Large intestine (tissue), 12 donors: ENCODE results near the gene PET100. TPM values are rescaled to one million over a fixed set of nuclear protein-coding genes. Genes with fewer than 3 reads are reported as not detected.

Source experiments
- DNase-seq, 2 donors: peaks; one replicate each; pipeline versions ENCODE4 v3.0.0 to v3.0.0-alpha.2; 2013
- H3K27ac ChIP-seq: one replicate; pipeline ENCODE4 v1.5.1; 2013; ENCODE audit warnings: low read length
- H3K27me3 ChIP-seq: 2 replicates; pipeline ENCODE4 v1.6.1; 2013; ENCODE audit warnings: low read length; ENCODE audit not compliant: control insufficient read depth, insufficient read depth
- H3K36me3 ChIP-seq: 2 replicates; pipeline ENCODE4 v1.6.1; 2013; ENCODE audit warnings: low read length; ENCODE audit not compliant: control insufficient read depth, insufficient read depth
- H3K4me1 ChIP-seq: one replicate; pipeline ENCODE4 v1.6.1; 2013; ENCODE audit warnings: low read length; ENCODE audit not compliant: control insufficient read depth, insufficient read depth
- H3K4me3 ChIP-seq: one replicate; pipeline ENCODE4 v1.5.1; 2013; ENCODE audit warnings: low read length
- H3K9me3 ChIP-seq: one replicate; pipeline ENCODE4 v1.6.1; 2013; ENCODE audit warnings: mild to moderate bottlenecking, low read depth, low read length, moderate library complexity; ENCODE audit not compliant: control insufficient read depth
- WGBS: methylation state at CpG from one replicate; pipeline ENCODE4 v1.1.5; 2013; ENCODE audit warnings: low lambda C conversion rate; ENCODE audit not compliant: insufficient coverage; 5-methylcytosine and 5-hydroxymethylcytosine counted together
- long read RNA-seq, 11 donors: transcript quantifications; one replicate each; lab custom pipeline, GENCODE V29; 2026
- polyA plus RNA-seq: library from polyadenylated mRNA; unstranded; fragments of 120-200 nt; gene quantifications from one replicate; pipeline ENCODE4 v1.2.1, GENCODE V29; 2013

The PET100 gene
- 47.5 TPM for polyA plus RNA-seq
- long read RNA-seq, donor 1, transcript PET100-202 (4 exons, 719 nt), result major isoform, 22 of 33 reads
- long read RNA-seq, donor 1, partial matches to known transcripts, result 0 of 33 reads
- long read RNA-seq, donor 1, other reads (novel, unspliced or antisense), result 7 of 33 reads
- long read RNA-seq, donor 2, transcript PET100-202 (4 exons, 719 nt), result major isoform, 31 of 57 reads
- long read RNA-seq, donor 2, partial matches to known transcripts, result 0 of 57 reads
- long read RNA-seq, donor 2, other reads (novel, unspliced or antisense), result 17 of 57 reads
- long read RNA-seq, donor 3, result 0 reads
- long read RNA-seq, donor 4, transcript PET100-202 (4 exons, 719 nt), result major isoform, 5 of 5 reads
- long read RNA-seq, donor 4, partial matches to known transcripts, result 0 of 5 reads
- long read RNA-seq, donor 4, other reads (novel, unspliced or antisense), result 0 of 5 reads
- long read RNA-seq, donor 5, transcript PET100-202 (4 exons, 719 nt), result major isoform, 14 of 25 reads
- long read RNA-seq, donor 5, partial matches to known transcripts, result 0 of 25 reads
- long read RNA-seq, donor 5, other reads (novel, unspliced or antisense), result 6 of 25 reads
- long read RNA-seq, donor 6, transcript PET100-202 (4 exons, 719 nt), result major isoform, 26 of 44 reads
- long read RNA-seq, donor 6, partial matches to known transcripts, result 0 of 44 reads
- long read RNA-seq, donor 6, other reads (novel, unspliced or antisense), result 14 of 44 reads
- long read RNA-seq, donor 7, transcript PET100-202 (4 exons, 719 nt), result major isoform, 24 of 41 reads
- long read RNA-seq, donor 7, partial matches to known transcripts, result 0 of 41 reads
- long read RNA-seq, donor 7, other reads (novel, unspliced or antisense), result 12 of 41 reads
- long read RNA-seq, donor 8, transcript PET100-202 (4 exons, 719 nt), result major isoform, 55 of 93 reads
- long read RNA-seq, donor 8, partial matches to known transcripts, result 6 of 93 reads
- long read RNA-seq, donor 8, other reads (novel, unspliced or antisense), result 24 of 93 reads
- long read RNA-seq, donor 9, transcript PET100-202 (4 exons, 719 nt), result major isoform, 31 of 62 reads
- long read RNA-seq, donor 9, transcript PET100-205 (3 exons, 332 nt), result minor isoform, 6 of 62 reads
- long read RNA-seq, donor 9, partial matches to known transcripts, result 0 of 62 reads
- long read RNA-seq, donor 9, other reads (novel, unspliced or antisense), result 19 of 62 reads
- long read RNA-seq, donor 10, transcript PET100-202 (4 exons, 719 nt), result major isoform, 34 of 54 reads
- long read RNA-seq, donor 10, partial matches to known transcripts, result 0 of 54 reads
- long read RNA-seq, donor 10, other reads (novel, unspliced or antisense), result 16 of 54 reads
- long read RNA-seq, donor 11, transcript PET100-202 (4 exons, 719 nt), result major isoform, 12 of 26 reads
- long read RNA-seq, donor 11, partial matches to known transcripts, result 0 of 26 reads
- long read RNA-seq, donor 11, other reads (novel, unspliced or antisense), result 12 of 26 reads

GRCh38 chr19:7629347-7630054, at the start of gene PET100, which contains the start of gene XAB2:
TSS of gene PET100 (plus strand) at chr19:7629793. CDS start at chr19:7629834, 41 bp downstream.
TSS of gene XAB2 (minus strand) at chr19:7629545. CDS start at chr19:7629527, 18 bp downstream.
- no CpG with 5 or more reads among the region's 40 CpGs for WGBS
- H3K36me3 ChIP-seq, result peaks cover 34% of the 10 kb centered on the region

GRCh38 chr19:7582446-7582845, 47.1 kb upstream of the PET100 start:
- Histone ChIP-seq H3K4me1 (no peaks in the 10 kb centered on the region), H3K27ac (no peak overlapping the region), H3K36me3 (no peaks in the 10 kb centered on the region), H3K9me3 (no peaks in the 10 kb centered on the region), H3K27me3 (peaks cover 5% of the 10 kb centered on the region), H3K4me3 (no peak overlapping the region)
- WGBS, result no CpG with 5 or more reads among the region's 11 CpGs
- DNase-seq, result no peak

More at GRCh38 chr19:7629347-7630054, at the start of gene PET100, which contains the start of gene XAB2:
- peak within 1 kb of the TSS; percentile 32 for H3K27ac ChIP-seq
- DNase-seq, result peak; percentile 99
- no peaks in the 10 kb centered on the region for H3K27me3 ChIP-seq
- H3K9me3 ChIP-seq, result no peaks in the 10 kb centered on the region
- peaks cover 13% of the 10 kb centered on the region for H3K4me1 ChIP-seq
- peak within 1 kb of the TSS; percentile 87 for H3K4me3 ChIP-seq

- WGBS, result no CpG with 5 or more reads among the region's 7 CpGs
- H3K36me3 ChIP-seq, result no peaks in the 10 kb centered on the region
- H3K27me3 ChIP-seq, result no peaks in the 10 kb centered on the region
- DNase-seq, result no peak
- no peaks in the 10 kb centered on the region for H3K4me1 ChIP-seq
- no peaks in the 10 kb centered on the region for H3K9me3 ChIP-seq
- no peak overlapping the region for H3K4me3 ChIP-seq
- no peak overlapping the region for H3K27ac ChIP-seq
Measured at GRCh38 chr19:7589822-7590221, 39.8 kb upstream of the PET100 start.

GRCh38 chr19:7590256-7590655, 39.3 kb upstream of the PET100 start:
- no peaks in the 10 kb centered on the region for H3K4me1 ChIP-seq
- DNase-seq, result peak in 1 of 2 donors; percentile 53
- no CpG with 5 or more reads among the region's 8 CpGs for WGBS

GRCh38 chr19:7595466-7596133, 34.0 kb upstream of the PET100 start, which contains the start of gene CAMSAP3:
TSS of gene CAMSAP3 (plus strand) at chr19:7595863. CDS start at chr19:7596003, 140 bp downstream.
- Histone ChIP-seq H3K27me3 (peaks cover 8% of the 10 kb centered on the region), H3K36me3 (peaks cover 6% of the 10 kb centered on the region), H3K4me1 (no peaks in the 10 kb centered on the region), H3K9me3 (no peaks in the 10 kb centered on the region), H3K27ac (peak within 1 kb of the TSS; percentile 48), H3K4me3 (peak within 1 kb of the TSS; percentile 81)
- DNase-seq, result peak; percentile 73 to 92
- WGBS, result no CpG with 5 or more reads among the region's 78 CpGs

More at GRCh38 chr19:7590256-7590655, 39.3 kb upstream of the PET100 start:
- no peaks in the 10 kb centered on the region for H3K36me3 ChIP-seq
- no peaks in the 10 kb centered on the region for H3K27me3 ChIP-seq
- no peak overlapping the region for H3K27ac ChIP-seq
- H3K9me3 ChIP-seq, result no peaks in the 10 kb centered on the region
- no peak overlapping the region for H3K4me3 ChIP-seq

GRCh38 chr19:7596211-7596937, 33.2 kb upstream of the PET100 start:
- no CpG with 5 or more reads among the region's 70 CpGs for WGBS
- peak overlapping the region; percentile 48 for H3K27ac ChIP-seq
- H3K4me1 ChIP-seq, result no peaks in the 10 kb centered on the region
- peaks cover 6% of the 10 kb centered on the region for H3K36me3 ChIP-seq
- DNase-seq, result peak in 1 of 2 donors; percentile 48
- no peaks in the 10 kb centered on the region for H3K9me3 ChIP-seq
- H3K27me3 ChIP-seq, result peaks cover 8% of the 10 kb centered on the region
- H3K4me3 ChIP-seq, result peak overlapping the region; percentile 81

- Histone ChIP-seq H3K36me3 (peaks cover 6% of the 10 kb centered on the region), H3K4me1 (no peaks in the 10 kb centered on the region), H3K4me3 (peak overlapping the region; percentile 81), H3K27ac (no peak overlapping the region), H3K27me3 (peaks cover 8% of the 10 kb centered on the region), H3K9me3 (no peaks in the 10 kb centered on the region)
- DNase-seq, result no peak
- whole genome bisulfite sequencing, result no CpG with 5 or more reads among the region's 9 CpGs
Measured at GRCh38 chr19:7597689-7598088, 31.9 kb upstream of the PET100 start.

- 80% methylated on average over 1 of the region's 6 CpGs for WGBS
- H3K9me3 ChIP-seq, result no peaks in the 10 kb centered on the region
Measured at GRCh38 chr19:7598180-7598579, 31.4 kb upstream of the PET100 start.

More at GRCh38 chr19:7598180-7598579, 31.4 kb upstream of the PET100 start:
- no peak for DNase-seq
- H3K4me3 ChIP-seq, result no peak overlapping the region
- H3K4me1 ChIP-seq, result no peaks in the 10 kb centered on the region
- no peak overlapping the region for H3K27ac ChIP-seq
- peaks cover 6% of the 10 kb centered on the region for H3K36me3 ChIP-seq
- H3K27me3 ChIP-seq, result peaks cover 8% of the 10 kb centered on the region
